Left lung (tissue), 10 donors: ENCODE data around the gene TMEM260. TPM values are rescaled to one million over a fixed set of nuclear protein-coding genes. Genes with fewer than 3 reads are reported as not detected.
"Not testable (repeated sequence)": the region's sequence is repeated elsewhere in the genome, so short reads cannot be mapped to it uniquely, and the experiment has no call there.

Experiments used
- ATAC-seq: fragments of 200-7000 bp; cut with Tn5 transposase; one replicate; pipeline ENCODE4 v1.9.1; 2020; ENCODE audit warnings: moderate library complexity
- DNase-seq, 4 donors: peaks; one replicate each; pipeline ENCODE4 v3.0.0-alpha.2; 2013 to 2020
- H3K27ac ChIP-seq, 2 donors: fragments of 200-600 bp; sonication (generic) in 1 of 2; one replicate each; pipeline versions ENCODE4 v1.5.0 to v1.8.0; 2020 to 2021
- H3K27me3 ChIP-seq, 2 donors: fragments of 200-600 bp; sonication (generic) in 1 of 2; one replicate each; pipeline versions ENCODE4 v1.5.0 to v1.8.0; 2020 to 2021
- H3K36me3 ChIP-seq, 2 donors: fragments of 200-600 bp; sonication (generic) in 1 of 2; one replicate each; pipeline versions ENCODE4 v1.5.0 to v1.8.0; 2020 to 2021
- H3K4me1 ChIP-seq, 2 donors: fragments of 200-600 bp; one replicate each; pipeline ENCODE4 v1.8.0; 2021
- H3K4me3 ChIP-seq, 2 donors: fragments of 200-600 bp; sonication (generic) in 1 of 2; one replicate each; pipeline versions ENCODE4 v1.5.0 to v1.8.0; 2020 to 2021; ENCODE audit warnings: mild to moderate bottlenecking in 1 of 2
- H3K9me3 ChIP-seq, 2 donors: fragments of 200-600 bp; sonication (generic) in 1 of 2; one replicate each; pipeline versions ENCODE4 v1.5.0 to v1.8.0; 2020 to 2021
- CTCF ChIP-seq, 2 donors: fragments of 200-600 bp; sonication (generic) in 1 of 2; IDR thresholded peaks; one replicate each; pipeline versions ENCODE4 v1.5.0 to v1.8.0; 2021; ENCODE audit warnings: antibody characterized with exemption in 2 of 2
- intact Hi-C, 2 donors: fragments of 100-400 bp; cut with DNase I; formaldehyde crosslinking; loops; one replicate each; pipeline versions ENCODE4 v1.11.2 to v1.14.2; 2022
- polyA plus RNA-seq, 6 donors: library from polyadenylated mRNA; unstranded; fragments of 120-200 nt; gene quantifications; one replicate each; pipeline ENCODE4 v1.2.1, GENCODE V29; 2013; ENCODE audit not compliant: insufficient read length in 6 of 6
- total RNA-seq, 2 donors: library from RNA; stranded (reverse); fragmentation: NEBNext Ultra II Directional; extraction: Animal tissue kit (Norgen Biotek cat#: 25700); gene quantifications; one replicate each; pipeline ENCODE4 v1.2.1, GENCODE V29; 2021
- donor health status: DM: no; HTN: yes; CAD: no.
- donor health status: DM: no; HTN: no; CAD: no.

The TMEM260 gene
- total and polyA plus RNA-seq, 8 donors = 24.2 to 34.9 (median 28.7) TPM

GRCh38 chr14:56686416-56686815 is 106.8 kb downstream of the TMEM260 start:
- ATAC-seq (no peak), DNase-seq (peak in 1 of 4 donors; percentile 24)
- Histone ChIP-seq H3K9me3 (no peaks in the 10 kb centered on the region), H3K36me3 (no peaks in the 10 kb centered on the region), H3K27me3 (no peaks in the 10 kb centered on the region), H3K4me1 (no peaks in the 10 kb centered on the region), H3K27ac (no peak overlapping the region), H3K4me3 (no peak overlapping the region)
- TF ChIP-seq CTCF (IDR thresholded peaks at IDR 0.05) = no peak
- intact Hi-C loops = no loop called here

GRCh38 chr14:56687123-56687522 is 107.5 kb downstream of the TMEM260 start:
- intact Hi-C loops = no loop called here
- Histone ChIP-seq H3K4me1 (no peaks in the 10 kb centered on the region), H3K4me3 (no peak overlapping the region), H3K27me3 (no peaks in the 10 kb centered on the region), H3K36me3 (no peaks in the 10 kb centered on the region), H3K27ac (no peak overlapping the region), H3K9me3 (no peaks in the 10 kb centered on the region)
- no peak for DNase-seq
- ATAC-seq = no peak
- no peak for TF ChIP-seq CTCF (IDR thresholded peaks at IDR 0.05)

GRCh38 chr14:56694609-56695008 is 115.0 kb downstream of the TMEM260 start:
- H3K4me1 ChIP-seq = no peaks in the 10 kb centered on the region
- no peak overlapping the region for H3K27ac ChIP-seq
- no peak for TF ChIP-seq CTCF (IDR thresholded peaks at IDR 0.05)
- H3K36me3 ChIP-seq = no peaks in the 10 kb centered on the region
- intact Hi-C loops = no loop called here
- ATAC-seq (no peak), DNase-seq (no peak)
- no peaks in the 10 kb centered on the region for H3K9me3 ChIP-seq
- no peak overlapping the region for H3K4me3 ChIP-seq
- H3K27me3 ChIP-seq = no peaks in the 10 kb centered on the region

- H3K4me3 ChIP-seq, H3K36me3 ChIP-seq, H3K27ac ChIP-seq, H3K4me1 ChIP-seq, H3K27me3 ChIP-seq, DNase-seq, ATAC-seq, intact Hi-C loops, H3K9me3 ChIP-seq: not testable (repeated sequence)
Observed at GRCh38 chr14:56695216-56695615, 115.6 kb downstream of the TMEM260 start.

Other genes with a start within 250 kb of the TMEM260 start
- not detected for gene OTX2, start 230.7 kb downstream of the TMEM260 start, total RNA-seq
- gene OTX2, start 230.7 kb downstream of the TMEM260 start, polyA plus RNA-seq = not detected